Suppressor macrophage treated with lipopolysaccharide for 1 hour (primary cell): ENCODE measurements around the gene ZFP42.
"Not testable (repeated sequence)": the region's sequence is repeated elsewhere in the genome, so short reads cannot be mapped to it uniquely, and the experiment has no call there.

Source experiments
- DNase-seq, 3 donors: peaks; one replicate each; pipeline ENCODE4 v3.0.0-alpha.2; 2020 to 2022

Gene ZFP42

GRCh38 chr4:188021548-188022249 lies 26.1 kb downstream of the ZFP42 start:
- DNase-seq: no peak

GRCh38 chr4:188023682-188024081 lies 28.1 kb downstream of the ZFP42 start:
- DNase-seq: no peak

- no peak for DNase-seq
These were observed 29.9 kb downstream of the ZFP42 start for GRCh38 chr4:188025476-188025875.

- no peak for DNase-seq
These were observed 33.5 kb downstream of the ZFP42 start for GRCh38 chr4:188029114-188029513.

GRCh38 chr4:188030401-188030800 lies 34.8 kb downstream of the ZFP42 start:
- no peak for DNase-seq

- no peak for DNase-seq
These were observed 36.2 kb downstream of the ZFP42 start for GRCh38 chr4:188031751-188032150.

- DNase-seq: no peak
These were observed 36.6 kb downstream of the ZFP42 start for GRCh38 chr4:188032170-188032569.

- DNase-seq: no peak
These were observed 37.0 kb downstream of the ZFP42 start for GRCh38 chr4:188032583-188032982.

- no peak for DNase-seq
These were observed 41.6 kb downstream of the ZFP42 start for GRCh38 chr4:188037003-188037713.

- no peak for DNase-seq
These were observed 46.1 kb downstream of the ZFP42 start for GRCh38 chr4:188041721-188042120.

GRCh38 chr4:188042191-188042590 lies 46.6 kb downstream of the ZFP42 start:
- no peak for DNase-seq

GRCh38 chr4:188043154-188043553 lies 47.6 kb downstream of the ZFP42 start:
- no peak for DNase-seq

GRCh38 chr4:188045461-188045860 lies 49.9 kb downstream of the ZFP42 start:
- DNase-seq: not testable (repeated sequence)

GRCh38 chr4:188046657-188047056 lies 51.1 kb downstream of the ZFP42 start:
- DNase-seq: no peak

- DNase-seq: no peak
These were observed 57.7 kb downstream of the ZFP42 start for GRCh38 chr4:188053302-188053701.
